Raji (cell line): ENCODE measurements around the gene CAP2.

ENCODE experiments used
- POLR2A ChIP-seq: IDR thresholded peaks from 2 replicates; pipeline ENCODE4 v1.6.1; 2011; ENCODE audit warnings: low read depth, low read length, control low read depth; ENCODE audit not compliant: insufficient read depth

CAP2 gene

GRCh38 chr6:17475606-17476244 lies 82.3 kb downstream of the CAP2 start:
- TF ChIP-seq POLR2A = no peak

- TF ChIP-seq POLR2A = no peak
These were observed 83.1 kb downstream of the CAP2 start for GRCh38 chr6:17476511-17476910.

GRCh38 chr6:17477356-17477755 lies 84.0 kb downstream of the CAP2 start:
- no peak for TF ChIP-seq POLR2A

- TF ChIP-seq POLR2A = no peak
These were observed 85.0 kb downstream of the CAP2 start for GRCh38 chr6:17478223-17478907.

GRCh38 chr6:17478946-17479345 lies 85.6 kb downstream of the CAP2 start:
- TF ChIP-seq POLR2A = no peak

- no peak for TF ChIP-seq POLR2A
These were observed 87.1 kb downstream of the CAP2 start for GRCh38 chr6:17480476-17480875.

- no peak for TF ChIP-seq POLR2A
These were observed 89.3 kb downstream of the CAP2 start for GRCh38 chr6:17482711-17483110.

GRCh38 chr6:17483391-17484016 lies 90.1 kb downstream of the CAP2 start:
- no peak for TF ChIP-seq POLR2A

GRCh38 chr6:17484201-17484849 lies 90.9 kb downstream of the CAP2 start:
- TF ChIP-seq POLR2A = no peak

GRCh38 chr6:17485181-17485580 lies 91.8 kb downstream of the CAP2 start:
- no peak for TF ChIP-seq POLR2A

GRCh38 chr6:17485946-17486345 lies 92.6 kb downstream of the CAP2 start:
- TF ChIP-seq POLR2A = no peak

GRCh38 chr6:17486680-17487079 lies 93.3 kb downstream of the CAP2 start:
- TF ChIP-seq POLR2A = no peak

- TF ChIP-seq POLR2A = no peak
These were observed 97.3 kb downstream of the CAP2 start for GRCh38 chr6:17490724-17491123.

- no peak for TF ChIP-seq POLR2A
These were observed 98.2 kb downstream of the CAP2 start for GRCh38 chr6:17491416-17492142.

GRCh38 chr6:17492350-17492749 lies 99.0 kb downstream of the CAP2 start:
- TF ChIP-seq POLR2A = no peak

GRCh38 chr6:17493286-17493685 lies 99.9 kb downstream of the CAP2 start:
- TF ChIP-seq POLR2A = no peak

- TF ChIP-seq POLR2A = no peak
These were observed 100.8 kb downstream of the CAP2 start for GRCh38 chr6:17494177-17494576.
